GM12801 (cell line): ENCODE measurements around the gene SMYD3.

Source experiments
- TF ChIP-seq, protein P1 (sequence below): IDR thresholded peaks from one replicate; pipeline ENCODE4 v1.5.1; 2011; ENCODE audit warnings: control low read depth; ENCODE audit not compliant: insufficient read length; ENCODE audit errors: extremely low read depth

The SMYD3 gene

DNA sequence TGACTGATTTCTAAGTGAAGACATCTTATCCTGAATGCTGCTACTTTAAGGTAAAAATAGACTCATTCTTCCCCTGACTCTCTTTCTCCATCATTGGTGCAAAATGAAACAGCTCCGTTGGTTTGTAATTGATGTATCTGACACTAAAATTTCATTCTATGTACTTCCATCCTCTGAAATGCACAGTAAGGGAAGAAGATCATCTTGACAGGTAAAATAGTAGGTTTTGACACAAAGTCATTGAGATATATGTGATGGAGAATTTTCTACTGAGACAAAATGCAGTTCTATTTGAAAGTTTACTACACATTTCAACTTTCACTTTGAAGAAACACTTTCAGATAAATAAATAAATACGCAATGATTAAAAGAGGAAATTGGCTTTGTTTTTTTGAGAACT lies 348.9 kb downstream of the SMYD3 start:
- TF ChIP-seq, protein P1, sequence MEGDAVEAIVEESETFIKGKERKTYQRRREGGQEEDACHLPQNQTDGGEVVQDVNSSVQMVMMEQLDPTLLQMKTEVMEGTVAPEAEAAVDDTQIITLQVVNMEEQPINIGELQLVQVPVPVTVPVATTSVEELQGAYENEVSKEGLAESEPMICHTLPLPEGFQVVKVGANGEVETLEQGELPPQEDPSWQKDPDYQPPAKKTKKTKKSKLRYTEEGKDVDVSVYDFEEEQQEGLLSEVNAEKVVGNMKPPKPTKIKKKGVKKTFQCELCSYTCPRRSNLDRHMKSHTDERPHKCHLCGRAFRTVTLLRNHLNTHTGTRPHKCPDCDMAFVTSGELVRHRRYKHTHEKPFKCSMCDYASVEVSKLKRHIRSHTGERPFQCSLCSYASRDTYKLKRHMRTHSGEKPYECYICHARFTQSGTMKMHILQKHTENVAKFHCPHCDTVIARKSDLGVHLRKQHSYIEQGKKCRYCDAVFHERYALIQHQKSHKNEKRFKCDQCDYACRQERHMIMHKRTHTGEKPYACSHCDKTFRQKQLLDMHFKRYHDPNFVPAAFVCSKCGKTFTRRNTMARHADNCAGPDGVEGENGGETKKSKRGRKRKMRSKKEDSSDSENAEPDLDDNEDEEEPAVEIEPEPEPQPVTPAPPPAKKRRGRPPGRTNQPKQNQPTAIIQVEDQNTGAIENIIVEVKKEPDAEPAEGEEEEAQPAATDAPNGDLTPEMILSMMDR, result no peak

DNA sequence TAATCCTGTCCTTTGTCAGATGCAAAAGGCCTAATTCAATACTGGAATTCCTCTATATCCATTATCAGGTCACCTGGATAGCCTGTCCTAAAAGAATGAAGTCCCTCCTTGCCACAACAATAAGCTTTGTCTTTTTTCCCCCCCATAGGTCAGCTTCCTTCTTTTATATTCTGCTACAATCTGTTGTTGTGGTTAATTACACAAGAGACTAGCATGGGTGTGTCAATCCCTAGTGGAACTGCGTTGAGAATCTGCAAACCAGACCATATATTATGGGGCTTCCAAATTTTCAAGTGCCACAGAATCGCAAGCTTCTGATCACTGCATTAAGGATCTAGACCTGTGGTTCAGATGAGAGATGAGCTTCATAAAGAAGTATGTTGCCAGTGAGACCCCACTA lies 349.6 kb downstream of the SMYD3 start:
- TF ChIP-seq, protein P1, result no peak

DNA sequence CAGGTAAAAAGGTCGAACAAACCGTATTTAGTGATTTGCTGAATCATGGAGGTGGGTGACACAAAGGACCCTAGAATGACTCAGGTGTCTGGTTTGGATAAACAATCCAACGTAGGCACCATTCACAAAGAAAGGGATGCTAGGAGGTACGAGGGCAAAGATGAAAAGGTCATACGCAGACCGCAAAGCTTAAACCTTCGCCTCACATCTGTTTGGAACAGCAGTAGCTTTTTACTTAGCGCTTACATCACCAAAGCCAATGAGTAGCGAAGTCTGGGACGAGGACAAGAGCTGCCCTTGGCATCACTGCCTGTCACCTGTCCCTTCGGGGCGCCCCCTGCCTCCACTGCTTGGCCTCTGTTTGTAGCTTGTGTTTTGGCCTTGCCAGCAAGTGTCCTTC lies 350.2 kb downstream of the SMYD3 start:
- TF ChIP-seq, protein P1, result no peak

DNA sequence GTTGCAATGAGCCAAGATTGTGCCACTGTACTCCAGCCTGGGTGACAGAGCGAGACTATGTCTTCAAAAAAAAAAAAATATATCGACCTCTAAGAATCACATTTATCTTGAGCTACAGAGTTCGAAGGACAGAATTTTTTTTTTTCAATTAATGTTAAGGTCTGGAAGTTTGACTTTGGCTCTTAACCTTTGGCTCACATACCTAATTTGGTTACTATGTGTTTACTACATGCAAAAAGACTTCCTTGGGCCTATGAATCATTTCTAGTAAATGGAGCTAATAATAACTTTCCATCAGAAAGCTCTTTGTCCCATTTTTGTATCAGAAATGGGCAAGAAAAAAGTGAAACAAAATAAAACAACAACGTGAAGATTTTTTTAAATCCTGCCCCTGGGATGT lies 351.2 kb downstream of the SMYD3 start:
- TF ChIP-seq, protein P1, result no peak

DNA sequence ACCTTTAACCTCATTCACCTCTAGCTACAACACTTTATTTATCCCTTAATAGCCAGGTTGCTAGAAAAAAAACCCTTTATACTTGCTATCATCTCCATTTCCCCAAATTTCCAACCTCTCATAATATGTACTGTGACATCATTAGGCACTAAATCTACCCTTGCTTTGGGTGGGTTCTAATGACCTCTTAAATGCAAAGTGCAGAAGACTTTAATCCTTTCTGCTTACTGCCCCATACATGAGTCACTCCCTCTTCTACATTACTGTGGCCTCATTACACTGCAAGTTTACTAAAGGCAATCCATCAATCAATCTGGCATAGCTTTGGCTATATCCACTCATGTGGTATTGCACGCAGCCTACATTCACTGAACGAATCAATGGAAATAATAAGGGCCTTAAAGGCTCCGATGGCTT lies 353.3 kb downstream of the SMYD3 start:
- TF ChIP-seq, protein P1, result no peak

DNA sequence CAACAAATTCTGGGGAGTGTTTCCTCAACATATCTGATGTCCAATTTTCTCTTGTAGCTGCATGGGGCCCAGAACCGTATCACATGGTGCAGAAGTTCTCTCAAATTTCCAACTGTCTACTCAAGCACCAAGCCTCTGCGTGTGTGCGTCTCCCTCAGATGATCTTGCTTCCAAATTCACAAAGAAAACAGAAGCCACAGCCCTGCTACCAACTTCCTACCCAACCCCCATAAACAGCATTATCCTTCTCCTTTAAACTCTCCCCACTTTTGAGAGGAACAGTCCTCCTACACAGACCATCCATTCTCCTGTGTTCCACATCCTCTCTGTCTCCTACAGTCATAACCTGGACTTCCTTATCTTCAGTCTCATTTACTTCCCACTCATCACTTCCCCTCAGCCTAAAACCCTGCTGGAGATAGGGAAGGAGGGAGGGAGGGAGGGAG lies 354.1 kb downstream of the SMYD3 start:
- TF ChIP-seq, protein P1, result no peak

DNA sequence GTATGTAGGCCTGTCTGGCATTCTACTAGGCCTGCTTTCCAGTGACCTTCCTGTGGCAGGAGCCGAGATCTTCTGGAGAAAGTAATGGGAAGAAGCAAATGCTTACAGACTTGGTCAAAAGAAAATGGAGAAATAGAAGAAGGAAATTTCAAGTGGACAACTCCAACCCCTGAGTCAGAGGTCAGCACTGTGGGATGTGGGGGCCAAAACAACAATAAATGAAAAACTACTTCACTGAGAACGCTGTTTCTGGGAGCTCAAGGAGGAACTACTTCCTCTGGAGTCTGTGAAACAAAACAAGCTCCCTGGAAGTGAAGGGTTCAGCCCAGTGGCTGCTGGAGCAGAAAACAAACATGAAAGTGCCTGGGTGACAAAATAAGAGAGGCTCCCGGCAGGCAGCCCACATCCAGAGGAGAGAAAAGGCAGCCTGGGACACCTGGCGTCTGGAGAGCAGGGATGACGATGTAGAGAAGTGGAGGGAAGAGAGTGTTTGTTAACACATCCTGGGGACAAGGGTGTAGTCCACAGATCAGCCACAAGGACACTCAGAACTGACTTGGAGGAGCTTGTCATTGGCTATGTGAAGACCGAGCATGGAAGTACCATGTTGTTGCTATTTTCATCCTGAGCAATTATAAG lies 355.2 kb downstream of the SMYD3 start:
- TF ChIP-seq, protein P1, result no peak

DNA sequence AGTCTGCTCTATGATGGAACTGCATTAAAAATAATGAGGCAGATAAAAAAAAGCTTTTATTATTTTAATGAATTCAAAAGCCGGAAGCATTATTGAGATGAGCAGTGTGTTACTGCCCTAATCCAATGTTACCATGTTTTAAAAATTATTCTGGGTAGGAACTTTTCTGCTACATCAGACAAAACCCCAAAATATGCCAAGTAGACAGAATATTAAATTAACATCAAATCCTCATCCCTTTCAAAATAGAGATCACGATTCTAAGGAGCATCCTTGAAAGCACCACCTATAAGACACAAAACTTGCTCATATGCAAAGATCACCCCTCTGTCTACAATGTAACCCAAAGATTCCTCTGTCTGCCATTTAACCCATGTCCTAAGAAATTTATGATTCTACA lies 357.5 kb downstream of the SMYD3 start:
- TF ChIP-seq, protein P1, result no peak
